OCI-M1 (cell line): ENCODE measurements around the gene KCNQ5.
"Not testable (repeated sequence)": the region's sequence is repeated elsewhere in the genome, so short reads cannot be mapped to it uniquely, and the experiment has no call there.

Experiments
- DNase-seq: peaks from one replicate; lab custom pipeline; 2025; lab: John Stamatoyannopoulos, UW

Gene KCNQ5

GRCh38 chr6:72950114-72950860 lies 328.4 kb downstream of the KCNQ5 start:
- DNase-seq, result peak; percentile 41

GRCh38 chr6:72952808-72953630 lies 331.2 kb downstream of the KCNQ5 start:
- no peak for DNase-seq

- DNase-seq, result peak; percentile 62
Measured at GRCh38 chr6:72953971-72954381, 332.1 kb downstream of the KCNQ5 start.

GRCh38 chr6:72954716-72955115 lies 332.9 kb downstream of the KCNQ5 start:
- DNase-seq, result peak; percentile 69

GRCh38 chr6:72955666-72956065 lies 333.8 kb downstream of the KCNQ5 start:
- peak; percentile 80 for DNase-seq

- no peak for DNase-seq
Measured at GRCh38 chr6:72956272-72956671, 334.4 kb downstream of the KCNQ5 start.

GRCh38 chr6:72959821-72960220 lies 338.0 kb downstream of the KCNQ5 start:
- DNase-seq, result no peak

- DNase-seq, result no peak
Measured at GRCh38 chr6:72963946-72964345, 342.1 kb downstream of the KCNQ5 start.

- peak; percentile 39 for DNase-seq
Measured at GRCh38 chr6:72966628-72967280, 344.9 kb downstream of the KCNQ5 start.

- no peak for DNase-seq
Measured at GRCh38 chr6:72967329-72967728, 345.5 kb downstream of the KCNQ5 start.

GRCh38 chr6:72968704-72969103 lies 346.8 kb downstream of the KCNQ5 start:
- no peak for DNase-seq

- no peak for DNase-seq
Measured at GRCh38 chr6:72969666-72970065, 347.8 kb downstream of the KCNQ5 start.

- no peak for DNase-seq
Measured at GRCh38 chr6:72972579-72972978, 350.7 kb downstream of the KCNQ5 start.

GRCh38 chr6:72974276-72974675 lies 352.4 kb downstream of the KCNQ5 start:
- no peak for DNase-seq

GRCh38 chr6:72975352-72975752 lies 353.5 kb downstream of the KCNQ5 start:
- no peak for DNase-seq

- DNase-seq, result no peak
Measured at GRCh38 chr6:72976484-72976883, 354.6 kb downstream of the KCNQ5 start.

GRCh38 chr6:72977114-72977513 lies 355.2 kb downstream of the KCNQ5 start:
- peak; percentile 39 for DNase-seq

GRCh38 chr6:72978808-72979207 lies 356.9 kb downstream of the KCNQ5 start:
- DNase-seq, result not testable (repeated sequence)

- not testable (repeated sequence) for DNase-seq
Measured at GRCh38 chr6:72984189-72984831, 362.4 kb downstream of the KCNQ5 start.

GRCh38 chr6:72984981-72985665 lies 363.3 kb downstream of the KCNQ5 start:
- DNase-seq, result no peak

GRCh38 chr6:72987301-72987700 lies 365.4 kb downstream of the KCNQ5 start:
- DNase-seq, result no peak

- no peak for DNase-seq
Measured at GRCh38 chr6:72999995-73000394, 378.1 kb downstream of the KCNQ5 start.
